WTC11 (cell line): ENCODE measurements around the gene ARIH2. TPM values are rescaled to one million over a fixed set of nuclear protein-coding genes. Genes with fewer than 3 reads are reported as not detected.
A peak's percentile ranks its signal among the peaks of the same experiment; 100 is the strongest.

ENCODE experiments used
- ATAC-seq: fragments of 200-7000 bp; cut with Tn5 transposase; 2 replicates; pipeline ENCODE4 v1.10.0; 2021; ENCODE audit warnings: mild to moderate bottlenecking, moderate library complexity
- CTCF ChIA-PET: fragments of 300-600 bp; sonication (Branson Sonifier 250); formaldehyde crosslinking; loops from one replicate; lab custom pipeline; 2021; ENCODE audit warnings: antibody characterized with exemption; lab: Charles Lee
- POLR2A ChIA-PET: fragments of 350-600 bp; sonication (Branson Sonifier 250); formaldehyde crosslinking; loops from one replicate; lab custom pipeline; 2021; ENCODE audit warnings: antibody characterized with exemption; lab: Charles Lee
- DNase-seq: peaks from one replicate; pipeline ENCODE4 v3.0.0; 2021; ENCODE audit warnings: low spot score
- H3K27ac Mint-ChIP-seq: 2 replicates; pipeline ENCODE4 v1.8.0; 2021; ENCODE audit warnings: mixed read lengths
- H3K27me3 Mint-ChIP-seq: 2 replicates; pipeline ENCODE4 v1.8.0; 2021; ENCODE audit warnings: low read depth, mild to moderate bottlenecking, moderate library complexity, mixed read lengths
- H3K36me3 Mint-ChIP-seq: 2 replicates; pipeline ENCODE4 v1.8.0; 2021; ENCODE audit warnings: mixed read lengths
- H3K4me1 Mint-ChIP-seq: 2 replicates; pipeline ENCODE4 v1.8.0; 2022; ENCODE audit warnings: mixed read lengths
- H3K4me3 Mint-ChIP-seq: 2 replicates; pipeline ENCODE4 v1.8.0; 2021; ENCODE audit warnings: mild to moderate bottlenecking, moderate library complexity, mixed read lengths
- H3K9me3 Mint-ChIP-seq: 2 replicates; pipeline ENCODE4 v1.8.0; 2021; ENCODE audit warnings: mixed read lengths
- IRF2 ChIP-seq: sonication (generic); formaldehyde crosslinking; IDR thresholded peaks from 2 replicates; pipeline ENCODE4 v1.8.0; 2022; ENCODE audit warnings: low read depth, missing genetic modification reagents, borderline replicate concordance
- JAZF1 ChIP-seq: fragments of 250-450 bp; sonication (Bioruptor Pico); IDR thresholded peaks from 2 replicates; pipeline ENCODE4 v1.9.0; 2021; ENCODE audit warnings: moderate library complexity, mild to moderate bottlenecking, inconsistent platforms
- MYBL2 ChIP-seq: sonication (generic); formaldehyde crosslinking; IDR thresholded peaks from 2 replicates; pipeline ENCODE4 v1.8.1; 2023; ENCODE audit warnings: mild to moderate bottlenecking, moderate library complexity, missing genetic modification reagents
- SP1 ChIP-seq: sonication (generic); formaldehyde crosslinking; conservative IDR thresholded peaks from 2 replicates; pipeline ENCODE4 v1.8.1; 2022; ENCODE audit warnings: missing genetic modification reagents
- ZNF263 ChIP-seq: sonication (generic); formaldehyde crosslinking; IDR thresholded peaks from 2 replicates; pipeline ENCODE4 v1.8.1; 2022; ENCODE audit warnings: low read depth, mild to moderate bottlenecking, moderate library complexity, missing genetic modification reagents
- total RNA-seq: library from RNA; stranded (reverse); gene quantifications from 3 replicates; pipeline ENCODE4 v1.2.3, GENCODE V29; 2021
- TF ChIP-seq, protein P1 (sequence below): sonication (generic); formaldehyde crosslinking; IDR thresholded peaks from 2 replicates; pipeline ENCODE4 v1.8.1; 2022; ENCODE audit warnings: missing genetic modification reagents, borderline replicate concordance
- TF ChIP-seq, protein P2 (sequence below): fragments of 250-450 bp; sonication (Bioruptor Pico); IDR thresholded peaks from 2 replicates; pipeline ENCODE4 v1.9.0; 2021; ENCODE audit warnings: mild to moderate bottlenecking, borderline replicate concordance
- TF ChIP-seq, protein P3 (sequence below): sonication (generic); formaldehyde crosslinking; IDR thresholded peaks from 2 replicates; pipeline ENCODE4 v1.8.0; 2022; ENCODE audit warnings: mild to moderate bottlenecking, missing genetic modification reagents
- TF ChIP-seq, protein P4 (sequence below): fragments of 250-450 bp; sonication (Bioruptor Pico); IDR thresholded peaks from 2 replicates; pipeline ENCODE4 v1.9.0; 2021; ENCODE audit warnings: mild to moderate bottlenecking
- TF ChIP-seq, protein P5 (sequence below): sonication (generic); formaldehyde crosslinking; IDR thresholded peaks from 2 replicates; pipeline ENCODE4 v1.8.1; 2023; ENCODE audit warnings: mild to moderate bottlenecking, missing genetic modification reagents, moderate library complexity
- TF ChIP-seq, protein P6 (sequence below): sonication (generic); formaldehyde crosslinking; IDR thresholded peaks from 2 replicates; pipeline ENCODE4 v1.8.1; 2023; ENCODE audit warnings: mild to moderate bottlenecking, missing genetic modification reagents
- TF ChIP-seq, protein P7 (sequence below): sonication (generic); formaldehyde crosslinking; IDR thresholded peaks from 2 replicates; pipeline ENCODE4 v1.8.1; 2022; ENCODE audit warnings: low read depth, missing genetic modification reagents, borderline replicate concordance

Gene ARIH2
- total RNA-seq, 1 experiment from 2014 or later = 134 TPM

DNA sequence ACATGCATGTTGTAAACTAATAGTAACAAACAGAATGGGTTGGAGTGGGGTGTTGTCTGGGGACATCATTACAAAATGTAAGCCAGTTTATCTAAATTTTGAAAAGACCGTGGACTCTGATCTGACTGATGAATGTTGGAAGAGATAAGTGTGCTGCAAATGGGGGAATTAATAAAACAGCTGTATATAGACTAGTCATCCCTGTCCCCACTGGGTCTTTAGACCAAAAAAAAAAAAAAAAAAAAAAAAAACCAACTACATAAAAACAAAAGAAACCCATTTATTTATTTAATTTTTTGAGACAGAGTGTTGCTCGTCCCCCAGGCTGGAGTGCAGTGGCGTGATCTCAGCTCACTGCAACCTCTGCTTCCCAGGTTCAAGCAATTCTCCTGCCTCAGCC lies 20.0 kb downstream of the ARIH2 start:
- H3K27ac Mint-ChIP-seq = no peak overlapping the region
- H3K4me3 Mint-ChIP-seq = no peak overlapping the region
- no peaks in the 10 kb centered on the region for H3K27me3 Mint-ChIP-seq
- ChIA-PET POLR2A (no interaction called here), CTCF (interaction anchor here (0.7 to 2.0 kb wide), 2 partner anchors 44 to 199 kb away, joined by 3 to 5 read pairs; no protein-coding TSS in a partner anchor)
- TF ChIP-seq, protein P1, sequence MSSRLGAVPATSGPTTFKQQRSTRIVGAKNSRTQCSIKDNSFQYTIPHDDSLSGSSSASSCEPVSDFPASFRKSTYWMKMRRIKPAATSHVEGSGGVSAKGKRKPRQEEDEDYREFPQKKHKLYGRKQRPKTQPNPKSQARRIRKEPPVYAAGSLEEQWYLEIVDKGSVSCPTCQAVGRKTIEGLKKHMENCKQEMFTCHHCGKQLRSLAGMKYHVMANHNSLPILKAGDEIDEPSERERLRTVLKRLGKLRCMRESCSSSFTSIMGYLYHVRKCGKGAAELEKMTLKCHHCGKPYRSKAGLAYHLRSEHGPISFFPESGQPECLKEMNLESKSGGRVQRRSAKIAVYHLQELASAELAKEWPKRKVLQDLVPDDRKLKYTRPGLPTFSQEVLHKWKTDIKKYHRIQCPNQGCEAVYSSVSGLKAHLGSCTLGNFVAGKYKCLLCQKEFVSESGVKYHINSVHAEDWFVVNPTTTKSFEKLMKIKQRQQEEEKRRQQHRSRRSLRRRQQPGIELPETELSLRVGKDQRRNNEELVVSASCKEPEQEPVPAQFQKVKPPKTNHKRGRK (CRISPR knock-in tag) = no peak
- TF ChIP-seq JAZF1 (CRISPR knock-in tag) = no peak
- TF ChIP-seq IRF2 (CRISPR knock-in tag) = no peak
- no peaks in the 10 kb centered on the region for H3K4me1 Mint-ChIP-seq
- H3K36me3 Mint-ChIP-seq = peaks cover 39% of the 10 kb centered on the region
- H3K9me3 Mint-ChIP-seq = no peaks in the 10 kb centered on the region
- no peak for DNase-seq
- ATAC-seq = no peak

DNA sequence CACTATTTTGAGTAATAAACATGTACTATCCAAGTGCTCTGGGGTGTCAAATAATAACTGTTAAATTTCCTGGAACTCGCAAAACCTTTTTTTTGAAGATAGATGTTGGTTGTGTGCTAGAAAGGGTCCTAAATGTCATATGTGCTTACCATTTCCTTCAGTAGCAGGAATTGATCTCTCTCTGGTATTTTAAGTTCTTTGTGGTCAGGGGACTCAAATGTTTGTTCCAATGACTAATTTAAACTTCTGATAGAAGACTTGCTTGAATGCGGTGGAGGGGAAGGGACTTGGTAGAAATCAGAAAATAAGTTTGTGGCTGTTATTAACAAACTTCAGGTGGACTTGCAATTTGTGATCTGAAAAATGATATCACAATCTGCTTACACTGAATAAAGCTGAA lies 26.8 kb downstream of the ARIH2 start:
- ATAC-seq (no peak), DNase-seq (no peak)
- H3K36me3 Mint-ChIP-seq = peaks cover 2% of the 10 kb centered on the region; the same call in 1 of the 2 replicates
- POLR2A ChIA-PET = no interaction called here
- CTCF ChIA-PET = interaction anchor here (0.9 kb wide), 1 partner anchor 13 kb away, joined by 3 read pairs; no protein-coding TSS in a partner anchor
- H3K9me3 Mint-ChIP-seq = no peaks in the 10 kb centered on the region
- no peaks in the 10 kb centered on the region for H3K27me3 Mint-ChIP-seq
- H3K4me1 Mint-ChIP-seq = peaks cover 6% of the 10 kb centered on the region
- peak overlapping the region; percentile 34 for H3K27ac Mint-ChIP-seq
- H3K4me3 Mint-ChIP-seq = no peak overlapping the region
- TF ChIP-seq, protein P2, sequence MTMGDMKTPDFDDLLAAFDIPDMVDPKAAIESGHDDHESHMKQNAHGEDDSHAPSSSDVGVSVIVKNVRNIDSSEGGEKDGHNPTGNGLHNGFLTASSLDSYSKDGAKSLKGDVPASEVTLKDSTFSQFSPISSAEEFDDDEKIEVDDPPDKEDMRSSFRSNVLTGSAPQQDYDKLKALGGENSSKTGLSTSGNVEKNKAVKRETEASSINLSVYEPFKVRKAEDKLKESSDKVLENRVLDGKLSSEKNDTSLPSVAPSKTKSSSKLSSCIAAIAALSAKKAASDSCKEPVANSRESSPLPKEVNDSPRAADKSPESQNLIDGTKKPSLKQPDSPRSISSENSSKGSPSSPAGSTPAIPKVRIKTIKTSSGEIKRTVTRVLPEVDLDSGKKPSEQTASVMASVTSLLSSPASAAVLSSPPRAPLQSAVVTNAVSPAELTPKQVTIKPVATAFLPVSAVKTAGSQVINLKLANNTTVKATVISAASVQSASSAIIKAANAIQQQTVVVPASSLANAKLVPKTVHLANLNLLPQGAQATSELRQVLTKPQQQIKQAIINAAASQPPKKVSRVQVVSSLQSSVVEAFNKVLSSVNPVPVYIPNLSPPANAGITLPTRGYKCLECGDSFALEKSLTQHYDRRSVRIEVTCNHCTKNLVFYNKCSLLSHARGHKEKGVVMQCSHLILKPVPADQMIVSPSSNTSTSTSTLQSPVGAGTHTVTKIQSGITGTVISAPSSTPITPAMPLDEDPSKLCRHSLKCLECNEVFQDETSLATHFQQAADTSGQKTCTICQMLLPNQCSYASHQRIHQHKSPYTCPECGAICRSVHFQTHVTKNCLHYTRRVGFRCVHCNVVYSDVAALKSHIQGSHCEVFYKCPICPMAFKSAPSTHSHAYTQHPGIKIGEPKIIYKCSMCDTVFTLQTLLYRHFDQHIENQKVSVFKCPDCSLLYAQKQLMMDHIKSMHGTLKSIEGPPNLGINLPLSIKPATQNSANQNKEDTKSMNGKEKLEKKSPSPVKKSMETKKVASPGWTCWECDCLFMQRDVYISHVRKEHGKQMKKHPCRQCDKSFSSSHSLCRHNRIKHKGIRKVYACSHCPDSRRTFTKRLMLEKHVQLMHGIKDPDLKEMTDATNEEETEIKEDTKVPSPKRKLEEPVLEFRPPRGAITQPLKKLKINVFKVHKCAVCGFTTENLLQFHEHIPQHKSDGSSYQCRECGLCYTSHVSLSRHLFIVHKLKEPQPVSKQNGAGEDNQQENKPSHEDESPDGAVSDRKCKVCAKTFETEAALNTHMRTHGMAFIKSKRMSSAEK = no peak
- TF ChIP-seq JAZF1 (CRISPR knock-in tag) (no peak), MYBL2 (CRISPR knock-in tag) (no peak), ZNF263 (no peak), SP1 (CRISPR knock-in tag) (no peak)
- TF ChIP-seq, protein P3, sequence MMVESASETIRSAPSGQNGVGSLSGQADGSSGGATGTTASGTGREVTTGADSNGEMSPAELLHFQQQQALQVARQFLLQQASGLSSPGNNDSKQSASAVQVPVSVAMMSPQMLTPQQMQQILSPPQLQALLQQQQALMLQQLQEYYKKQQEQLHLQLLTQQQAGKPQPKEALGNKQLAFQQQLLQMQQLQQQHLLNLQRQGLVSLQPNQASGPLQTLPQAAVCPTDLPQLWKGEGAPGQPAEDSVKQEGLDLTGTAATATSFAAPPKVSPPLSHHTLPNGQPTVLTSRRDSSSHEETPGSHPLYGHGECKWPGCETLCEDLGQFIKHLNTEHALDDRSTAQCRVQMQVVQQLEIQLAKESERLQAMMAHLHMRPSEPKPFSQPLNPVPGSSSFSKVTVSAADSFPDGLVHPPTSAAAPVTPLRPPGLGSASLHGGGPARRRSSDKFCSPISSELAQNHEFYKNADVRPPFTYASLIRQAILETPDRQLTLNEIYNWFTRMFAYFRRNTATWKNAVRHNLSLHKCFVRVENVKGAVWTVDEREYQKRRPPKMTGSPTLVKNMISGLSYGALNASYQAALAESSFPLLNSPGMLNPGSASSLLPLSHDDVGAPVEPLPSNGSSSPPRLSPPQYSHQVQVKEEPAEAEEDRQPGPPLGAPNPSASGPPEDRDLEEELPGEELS (CRISPR knock-in tag) = no peak
- TF ChIP-seq, protein P4, sequence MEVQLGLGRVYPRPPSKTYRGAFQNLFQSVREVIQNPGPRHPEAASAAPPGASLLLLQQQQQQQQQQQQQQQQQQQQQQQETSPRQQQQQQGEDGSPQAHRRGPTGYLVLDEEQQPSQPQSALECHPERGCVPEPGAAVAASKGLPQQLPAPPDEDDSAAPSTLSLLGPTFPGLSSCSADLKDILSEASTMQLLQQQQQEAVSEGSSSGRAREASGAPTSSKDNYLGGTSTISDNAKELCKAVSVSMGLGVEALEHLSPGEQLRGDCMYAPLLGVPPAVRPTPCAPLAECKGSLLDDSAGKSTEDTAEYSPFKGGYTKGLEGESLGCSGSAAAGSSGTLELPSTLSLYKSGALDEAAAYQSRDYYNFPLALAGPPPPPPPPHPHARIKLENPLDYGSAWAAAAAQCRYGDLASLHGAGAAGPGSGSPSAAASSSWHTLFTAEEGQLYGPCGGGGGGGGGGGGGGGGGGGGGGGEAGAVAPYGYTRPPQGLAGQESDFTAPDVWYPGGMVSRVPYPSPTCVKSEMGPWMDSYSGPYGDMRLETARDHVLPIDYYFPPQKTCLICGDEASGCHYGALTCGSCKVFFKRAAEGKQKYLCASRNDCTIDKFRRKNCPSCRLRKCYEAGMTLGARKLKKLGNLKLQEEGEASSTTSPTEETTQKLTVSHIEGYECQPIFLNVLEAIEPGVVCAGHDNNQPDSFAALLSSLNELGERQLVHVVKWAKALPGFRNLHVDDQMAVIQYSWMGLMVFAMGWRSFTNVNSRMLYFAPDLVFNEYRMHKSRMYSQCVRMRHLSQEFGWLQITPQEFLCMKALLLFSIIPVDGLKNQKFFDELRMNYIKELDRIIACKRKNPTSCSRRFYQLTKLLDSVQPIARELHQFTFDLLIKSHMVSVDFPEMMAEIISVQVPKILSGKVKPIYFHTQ (CRISPR knock-in tag) = no peak
- TF ChIP-seq, protein P5, sequence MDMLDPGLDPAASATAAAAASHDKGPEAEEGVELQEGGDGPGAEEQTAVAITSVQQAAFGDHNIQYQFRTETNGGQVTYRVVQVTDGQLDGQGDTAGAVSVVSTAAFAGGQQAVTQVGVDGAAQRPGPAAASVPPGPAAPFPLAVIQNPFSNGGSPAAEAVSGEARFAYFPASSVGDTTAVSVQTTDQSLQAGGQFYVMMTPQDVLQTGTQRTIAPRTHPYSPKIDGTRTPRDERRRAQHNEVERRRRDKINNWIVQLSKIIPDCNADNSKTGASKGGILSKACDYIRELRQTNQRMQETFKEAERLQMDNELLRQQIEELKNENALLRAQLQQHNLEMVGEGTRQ (CRISPR knock-in tag) = no peak
- TF ChIP-seq, protein P6, sequence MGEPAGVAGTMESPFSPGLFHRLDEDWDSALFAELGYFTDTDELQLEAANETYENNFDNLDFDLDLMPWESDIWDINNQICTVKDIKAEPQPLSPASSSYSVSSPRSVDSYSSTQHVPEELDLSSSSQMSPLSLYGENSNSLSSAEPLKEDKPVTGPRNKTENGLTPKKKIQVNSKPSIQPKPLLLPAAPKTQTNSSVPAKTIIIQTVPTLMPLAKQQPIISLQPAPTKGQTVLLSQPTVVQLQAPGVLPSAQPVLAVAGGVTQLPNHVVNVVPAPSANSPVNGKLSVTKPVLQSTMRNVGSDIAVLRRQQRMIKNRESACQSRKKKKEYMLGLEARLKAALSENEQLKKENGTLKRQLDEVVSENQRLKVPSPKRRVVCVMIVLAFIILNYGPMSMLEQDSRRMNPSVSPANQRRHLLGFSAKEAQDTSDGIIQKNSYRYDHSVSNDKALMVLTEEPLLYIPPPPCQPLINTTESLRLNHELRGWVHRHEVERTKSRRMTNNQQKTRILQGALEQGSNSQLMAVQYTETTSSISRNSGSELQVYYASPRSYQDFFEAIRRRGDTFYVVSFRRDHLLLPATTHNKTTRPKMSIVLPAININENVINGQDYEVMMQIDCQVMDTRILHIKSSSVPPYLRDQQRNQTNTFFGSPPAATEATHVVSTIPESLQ (CRISPR knock-in tag) = no peak
- TF ChIP-seq, protein P7, sequence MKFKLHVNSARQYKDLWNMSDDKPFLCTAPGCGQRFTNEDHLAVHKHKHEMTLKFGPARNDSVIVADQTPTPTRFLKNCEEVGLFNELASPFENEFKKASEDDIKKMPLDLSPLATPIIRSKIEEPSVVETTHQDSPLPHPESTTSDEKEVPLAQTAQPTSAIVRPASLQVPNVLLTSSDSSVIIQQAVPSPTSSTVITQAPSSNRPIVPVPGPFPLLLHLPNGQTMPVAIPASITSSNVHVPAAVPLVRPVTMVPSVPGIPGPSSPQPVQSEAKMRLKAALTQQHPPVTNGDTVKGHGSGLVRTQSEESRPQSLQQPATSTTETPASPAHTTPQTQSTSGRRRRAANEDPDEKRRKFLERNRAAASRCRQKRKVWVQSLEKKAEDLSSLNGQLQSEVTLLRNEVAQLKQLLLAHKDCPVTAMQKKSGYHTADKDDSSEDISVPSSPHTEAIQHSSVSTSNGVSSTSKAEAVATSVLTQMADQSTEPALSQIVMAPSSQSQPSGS (CRISPR knock-in tag) = no peak
